Osteoblast (primary cell): ENCODE results near the gene TSPAN5. TPM values are rescaled to one million over a fixed set of nuclear protein-coding genes. Genes with fewer than 3 reads are reported as not detected.
"Not testable (repeated sequence)": the region's sequence is repeated elsewhere in the genome, so short reads cannot be mapped to it uniquely, and the experiment has no call there.

ENCODE experiments used
- DNase-seq: peaks from one replicate; pipeline ENCODE4 v3.0.0; 2011; ENCODE audit warnings: low spot score, mixed read lengths; ENCODE audit not compliant: insufficient read length; ENCODE audit errors: missing footprints
- H2AFZ ChIP-seq: 2 replicates; pipeline ENCODE4 v1.6.0; 2011; ENCODE audit warnings: mild to moderate bottlenecking, low read length
- H3K27ac ChIP-seq: 2 replicates; pipeline ENCODE4 v1.5.1; 2011; ENCODE audit warnings: mild to moderate bottlenecking, low read depth, low read length, moderate library complexity
- H3K27me3 ChIP-seq: 2 replicates; pipeline ENCODE4 v1.6.0; 2012; ENCODE audit warnings: mild to moderate bottlenecking, control low read depth, inconsistent platforms, low read length, moderate library complexity; ENCODE audit not compliant: insufficient read depth
- H3K36me3 ChIP-seq: 2 replicates; pipeline ENCODE4 v1.5.1; 2011; ENCODE audit warnings: mild to moderate bottlenecking, low read length, control low read depth, moderate library complexity; ENCODE audit not compliant: insufficient read depth
- H3K4me1 ChIP-seq: 2 replicates; pipeline ENCODE4 v1.5.1; 2011; ENCODE audit warnings: mild to moderate bottlenecking, low read length, control low read depth, moderate library complexity; ENCODE audit not compliant: insufficient read depth
- H3K4me2 ChIP-seq: 2 replicates; pipeline ENCODE4 v1.6.0; 2011; ENCODE audit warnings: mild to moderate bottlenecking, low read length; ENCODE audit not compliant: insufficient read depth
- H3K4me3 ChIP-seq: fragments of 200-600 bp; sonication (generic); 3 replicates; pipeline ENCODE4 v1.5.1; 2012; ENCODE audit warnings: mild to moderate bottlenecking, low read length, inconsistent platforms; ENCODE audit not compliant: insufficient read depth
- H3K79me2 ChIP-seq: 2 replicates; pipeline ENCODE4 v1.6.0; 2012; ENCODE audit warnings: mild to moderate bottlenecking, low read length, control low read depth, inconsistent platforms; ENCODE audit not compliant: insufficient read depth
- H3K9me3 ChIP-seq: 2 replicates; pipeline ENCODE4 v1.5.1; 2011; ENCODE audit warnings: low read depth, low read length, control low read depth
- H4K20me1 ChIP-seq: 2 replicates; pipeline ENCODE4 v1.6.0; 2012; ENCODE audit warnings: mild to moderate bottlenecking, low read length, control low read depth; ENCODE audit not compliant: insufficient read depth
- total RNA-seq: library from RNA; depleted of rRNA; stranded (reverse); fragments of >200 nt; gene quantifications from 2 replicates; pipeline ENCODE4 v1.2.3, GENCODE V29; 2012
- TF ChIP-seq, protein P1 (sequence below): IDR thresholded peaks from 2 replicates; pipeline ENCODE4 v1.5.1; 2011; ENCODE audit warnings: mild to moderate bottlenecking, low read depth, low read length, moderate library complexity; ENCODE audit errors: extremely low read depth

Gene TSPAN5
- total RNA-seq, 1 donor: 36.9 TPM

DNA sequence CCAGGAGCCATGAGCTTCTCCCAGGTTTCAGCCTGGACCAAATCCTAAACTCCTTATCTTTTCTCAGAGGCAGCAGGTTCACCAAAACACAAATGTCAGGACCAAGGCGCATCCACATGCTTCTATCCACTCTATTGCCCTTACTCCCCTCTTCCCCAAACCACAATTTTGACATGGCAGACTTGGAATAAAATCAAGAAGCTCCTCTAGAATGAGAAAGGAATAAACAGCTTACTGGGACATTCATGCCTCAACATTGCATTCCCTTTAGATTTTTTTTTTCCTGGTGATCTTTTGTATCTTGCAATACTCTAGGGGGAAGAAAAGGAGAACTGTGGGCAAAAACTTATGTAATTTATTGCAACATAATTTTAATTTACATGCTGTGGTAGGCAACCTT is 119.1 kb downstream of the TSPAN5 start:
- TF ChIP-seq, protein P1, sequence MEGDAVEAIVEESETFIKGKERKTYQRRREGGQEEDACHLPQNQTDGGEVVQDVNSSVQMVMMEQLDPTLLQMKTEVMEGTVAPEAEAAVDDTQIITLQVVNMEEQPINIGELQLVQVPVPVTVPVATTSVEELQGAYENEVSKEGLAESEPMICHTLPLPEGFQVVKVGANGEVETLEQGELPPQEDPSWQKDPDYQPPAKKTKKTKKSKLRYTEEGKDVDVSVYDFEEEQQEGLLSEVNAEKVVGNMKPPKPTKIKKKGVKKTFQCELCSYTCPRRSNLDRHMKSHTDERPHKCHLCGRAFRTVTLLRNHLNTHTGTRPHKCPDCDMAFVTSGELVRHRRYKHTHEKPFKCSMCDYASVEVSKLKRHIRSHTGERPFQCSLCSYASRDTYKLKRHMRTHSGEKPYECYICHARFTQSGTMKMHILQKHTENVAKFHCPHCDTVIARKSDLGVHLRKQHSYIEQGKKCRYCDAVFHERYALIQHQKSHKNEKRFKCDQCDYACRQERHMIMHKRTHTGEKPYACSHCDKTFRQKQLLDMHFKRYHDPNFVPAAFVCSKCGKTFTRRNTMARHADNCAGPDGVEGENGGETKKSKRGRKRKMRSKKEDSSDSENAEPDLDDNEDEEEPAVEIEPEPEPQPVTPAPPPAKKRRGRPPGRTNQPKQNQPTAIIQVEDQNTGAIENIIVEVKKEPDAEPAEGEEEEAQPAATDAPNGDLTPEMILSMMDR: no peak
- Histone ChIP-seq H3K36me3 (no peaks in the 10 kb centered on the region), H3K4me1 (no peaks in the 10 kb centered on the region), H4K20me1 (no peaks in the 10 kb centered on the region), H3K4me3 (no peak overlapping the region), H3K4me2 (no peak overlapping the region), H3K9me3 (no peaks in the 10 kb centered on the region), H3K79me2 (peaks cover 69% of the 10 kb centered on the region), H2AFZ (no peak overlapping the region), H3K27me3 (no peaks in the 10 kb centered on the region), H3K27ac (no peak overlapping the region)
- no peak for DNase-seq

DNA sequence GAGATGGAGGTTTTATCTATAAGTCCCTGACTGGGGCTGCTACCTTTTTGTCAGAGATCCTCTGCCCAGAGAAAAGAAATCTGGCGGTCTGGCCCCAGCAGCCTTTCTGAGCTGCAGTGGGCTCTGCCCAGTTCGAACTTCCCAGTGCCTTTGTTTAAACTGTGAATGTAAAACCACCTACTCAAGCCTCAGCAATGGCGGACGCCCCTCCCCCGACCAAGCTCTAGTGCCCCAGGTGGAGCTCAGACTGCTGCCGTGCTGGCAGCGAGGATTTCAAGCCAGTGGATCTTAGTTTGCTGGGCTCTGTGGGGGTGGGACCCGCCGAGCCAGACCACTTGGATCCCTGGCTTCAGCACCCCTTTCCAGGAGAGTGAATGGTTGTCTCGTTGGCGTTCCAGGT is 121.8 kb downstream of the TSPAN5 start:
- H3K79me2 ChIP-seq: peaks cover 45% of the 10 kb centered on the region
- H3K4me2 ChIP-seq: no peak overlapping the region
- H2AFZ ChIP-seq: no peak overlapping the region
- no peak overlapping the region for H3K27ac ChIP-seq
- no peaks in the 10 kb centered on the region for H3K4me1 ChIP-seq
- H3K27me3 ChIP-seq: no peaks in the 10 kb centered on the region
- no peak overlapping the region for H3K4me3 ChIP-seq
- no peaks in the 10 kb centered on the region for H3K9me3 ChIP-seq
- H4K20me1 ChIP-seq: no peaks in the 10 kb centered on the region
- H3K36me3 ChIP-seq: no peaks in the 10 kb centered on the region
- TF ChIP-seq, protein P1: no peak
- no peak for DNase-seq

DNA sequence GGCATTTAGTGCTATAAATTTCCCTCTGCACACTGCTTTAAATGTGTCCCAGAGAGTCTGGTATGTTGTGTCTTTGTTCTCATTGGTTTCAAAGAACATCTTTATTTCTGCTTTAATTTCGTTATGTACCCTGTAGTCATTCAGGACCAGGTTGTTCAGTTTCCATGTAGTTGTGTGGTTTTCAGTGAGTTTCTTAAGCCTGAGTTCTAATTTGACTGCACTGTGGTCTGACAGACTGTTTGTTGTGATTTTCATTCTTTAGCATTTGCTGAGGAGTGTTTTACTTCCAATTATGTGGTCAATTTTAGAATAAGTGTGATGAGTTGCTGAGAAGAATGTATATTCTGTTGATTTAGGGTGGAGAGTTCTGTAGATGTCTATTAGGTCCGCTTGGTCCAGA is 124.3 kb downstream of the TSPAN5 start:
- not testable (repeated sequence) for H3K36me3 ChIP-seq, H3K9me3 ChIP-seq, H3K4me2 ChIP-seq, H3K4me1 ChIP-seq, H4K20me1 ChIP-seq, H2AFZ ChIP-seq, H3K27me3 ChIP-seq, H3K4me3 ChIP-seq, H3K27ac ChIP-seq, DNase-seq
- H3K79me2 ChIP-seq: peaks cover 41% of the 10 kb centered on the region

DNA sequence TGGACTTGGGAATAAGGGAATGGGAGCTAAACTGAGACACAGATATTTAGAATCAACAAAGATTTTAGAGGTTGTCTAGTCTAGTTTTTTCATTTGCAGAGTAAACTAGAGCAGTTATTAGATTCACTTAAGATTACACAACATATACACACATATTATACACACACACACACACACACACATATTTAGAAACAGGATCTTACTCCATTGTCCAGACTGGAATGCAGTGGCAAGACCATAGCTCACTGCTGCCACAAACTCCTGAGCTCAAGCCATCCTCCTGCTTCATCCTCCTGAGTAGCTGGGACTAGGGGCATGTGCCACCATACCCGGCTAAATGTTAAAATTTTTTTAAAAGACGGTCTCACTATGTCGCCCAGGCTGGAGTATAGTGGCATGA is 127.8 kb downstream of the TSPAN5 start:
- Histone ChIP-seq H2AFZ (no peak overlapping the region), H3K9me3 (no peaks in the 10 kb centered on the region), H3K36me3 (no peaks in the 10 kb centered on the region), H4K20me1 (no peaks in the 10 kb centered on the region), H3K79me2 (peaks cover 50% of the 10 kb centered on the region), H3K4me2 (no peak overlapping the region), H3K27ac (no peak overlapping the region), H3K4me1 (peaks cover 8% of the 10 kb centered on the region), H3K4me3 (no peak overlapping the region), H3K27me3 (no peaks in the 10 kb centered on the region)
- TF ChIP-seq, protein P1: no peak
- DNase-seq: no peak
